CD8-positive, alpha-beta memory T cell (primary cell): ENCODE measurements around the gene F10. TPM values are rescaled to one million over a fixed set of nuclear protein-coding genes. Genes with fewer than 3 reads are reported as not detected.
A peak's percentile ranks its signal among the peaks of the same experiment; 100 is the strongest.

Experiments
- CTCF ChIA-PET: fragments of 350-600 bp; sonication (Branson Sonifier 250); formaldehyde crosslinking; loops from one replicate; lab custom pipeline; 2021; ENCODE audit warnings: antibody characterized with exemption; lab: Charles Lee
- POLR2A ChIA-PET: fragments of 350-600 bp; sonication (Branson Sonifier 250); formaldehyde crosslinking; loops from one replicate; lab custom pipeline; 2021; ENCODE audit warnings: antibody characterized with exemption; lab: Charles Lee
- DNase-seq, 5 donors: peaks; one replicate each; pipeline versions ENCODE4 v3.0.0 to v3.0.0-alpha.2; 2020 to 2022; ENCODE audit warnings: mixed read lengths in 1 of 5
- H3K27ac ChIP-seq: one replicate; pipeline ENCODE4 v1.7.0; 2013; ENCODE audit warnings: low read depth, mild to moderate bottlenecking, low read length, moderate library complexity
- H3K27me3 ChIP-seq: 2 replicates; pipeline ENCODE4 v1.7.0; 2013; ENCODE audit warnings: low read length, mild to moderate bottlenecking; ENCODE audit not compliant: insufficient read depth, poor library complexity, severe bottlenecking
- H3K36me3 ChIP-seq: 2 replicates; pipeline ENCODE4 v1.7.0; 2013; ENCODE audit warnings: mild to moderate bottlenecking, low read length, moderate library complexity; ENCODE audit not compliant: insufficient read depth
- H3K4me1 ChIP-seq: 2 replicates; pipeline ENCODE4 v1.7.0; 2013; ENCODE audit warnings: mild to moderate bottlenecking, low read length, moderate library complexity; ENCODE audit not compliant: insufficient read depth
- H3K4me3 ChIP-seq: 2 replicates; pipeline ENCODE4 v1.7.0; 2013; ENCODE audit warnings: mild to moderate bottlenecking, low read length
- H3K9me3 ChIP-seq: 2 replicates; pipeline ENCODE4 v1.7.0; 2013; ENCODE audit warnings: mild to moderate bottlenecking, low read length
- H3K27ac Mint-ChIP-seq, 8 donors: one replicate each; pipeline ENCODE4 v1.8.0; 2020 to 2021; ENCODE audit warnings: mixed read lengths in 8 of 8, mild to moderate bottlenecking in 6 of 8, inconsistent platforms in 3 of 8, moderate library complexity in 3 of 8
- H3K27me3 Mint-ChIP-seq, 2 donors: one replicate each; pipeline ENCODE4 v1.8.0; 2020 to 2021; ENCODE audit warnings: mixed read lengths in 2 of 2, mild to moderate bottlenecking in 1 of 2, moderate library complexity in 1 of 2
- H3K36me3 Mint-ChIP-seq, 3 donors: one replicate each; pipeline ENCODE4 v1.8.0; 2020 to 2021; ENCODE audit warnings: mixed read lengths in 3 of 3, inconsistent platforms in 1 of 3, mild to moderate bottlenecking in 1 of 3
- H3K4me1 Mint-ChIP-seq, 3 donors: one replicate each; pipeline ENCODE4 v1.8.0; 2020 to 2021; ENCODE audit warnings: mixed read lengths in 3 of 3, inconsistent platforms in 1 of 3, mild to moderate bottlenecking in 1 of 3
- H3K4me3 Mint-ChIP-seq, 7 donors: one replicate each; pipeline ENCODE4 v1.8.0; 2020 to 2021; ENCODE audit warnings: mixed read lengths in 7 of 7, mild to moderate bottlenecking in 6 of 7, moderate library complexity in 4 of 7, inconsistent platforms in 2 of 7
- H3K9me3 Mint-ChIP-seq, 5 donors: one replicate each; pipeline ENCODE4 v1.8.0; 2020 to 2022; ENCODE audit warnings: mixed read lengths in 5 of 5, mild to moderate bottlenecking in 3 of 5, moderate library complexity in 2 of 5, inconsistent platforms in 1 of 5
- polyA plus RNA-seq: library from polyadenylated mRNA; unstranded; fragments of 300-500 nt; fragmentation: Illumina TruSeq; gene quantifications from one replicate; pipeline ENCODE4 v1.2.3, GENCODE V29; 2021
- total RNA-seq, 2 experiments: library from RNA; stranded (reverse); gene quantifications; one replicate each; pipeline ENCODE4 v1.2.3, GENCODE V29; 2021

The F10 gene
- total and polyA plus RNA-seq, 3 experiments from 2014 or later, result not detected

DNA sequence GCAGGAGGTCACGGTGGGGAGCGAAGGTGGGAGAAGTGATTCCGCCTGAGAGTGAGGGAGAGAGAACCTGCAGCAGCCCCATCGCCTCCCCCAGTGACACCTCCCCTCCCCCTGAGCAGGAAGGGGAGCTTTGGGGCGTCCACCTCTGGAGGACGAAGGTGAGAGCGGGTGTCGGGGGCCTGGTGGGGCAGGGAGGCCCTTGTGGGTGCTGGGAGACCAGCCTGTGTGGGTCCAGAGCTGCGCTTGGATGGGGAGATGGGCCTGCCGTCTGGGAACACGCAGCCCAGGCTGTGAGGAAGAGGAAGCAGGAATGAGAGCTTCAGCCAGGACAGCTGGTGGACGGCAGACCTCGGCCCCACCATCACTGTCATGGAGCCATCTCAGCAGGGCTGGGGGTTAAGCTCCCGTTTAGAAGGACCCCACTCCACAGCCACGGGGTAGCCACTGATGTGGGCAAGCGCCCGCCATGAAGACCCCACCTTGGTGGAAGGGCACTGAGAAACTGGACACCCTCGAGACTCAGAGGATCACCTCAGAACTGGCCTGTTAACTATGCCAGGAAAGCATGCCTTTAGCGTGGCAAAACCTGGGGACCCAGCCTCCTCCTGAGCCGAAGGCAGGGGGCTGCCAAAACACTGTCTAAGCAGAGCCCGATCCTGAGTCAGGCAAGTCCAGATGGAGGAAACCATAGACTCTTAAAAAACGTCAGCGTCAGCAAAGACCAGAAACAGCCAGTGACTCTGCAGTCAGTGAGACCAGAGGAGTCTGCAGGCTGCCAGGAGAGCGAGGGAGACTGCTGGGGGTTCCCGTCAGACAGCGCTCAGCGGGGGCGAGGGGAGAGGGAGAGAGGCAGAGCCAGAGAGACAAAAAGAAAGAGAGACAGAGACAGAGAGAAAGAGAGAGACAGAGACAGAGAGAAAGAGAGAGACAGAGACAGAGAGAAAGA is 29.4 kb downstream of the F10 start:
- peaks cover 17 to 22% (median 21%) of the 10 kb centered on the region in 3 donors for H3K4me1 Mint-ChIP-seq
- Histone ChIP-seq H3K36me3 (no peaks in the 10 kb centered on the region), H3K9me3 (no peaks in the 10 kb centered on the region), H3K27me3 (no peaks in the 10 kb centered on the region), H3K4me1 (peaks cover 14% of the 10 kb centered on the region), H3K27ac (no peak overlapping the region), H3K4me3 (peak overlapping the region; percentile 66)
- H3K36me3 Mint-ChIP-seq, result no peaks in the 10 kb centered on the region
- peak in 2 of 5 donors; percentile 11 to 17 for DNase-seq
- CTCF ChIA-PET, result no interaction called here
- peaks cover 2% of the 10 kb centered on the region in 2 donors for H3K27me3 Mint-ChIP-seq
- peaks cover 0 to 7% (median 0%) of the 10 kb centered on the region in 5 donors for H3K9me3 Mint-ChIP-seq
- peak overlapping the region in 7 of 8 donors; percentile 38 to 85 (median 59) for H3K27ac Mint-ChIP-seq
- POLR2A ChIA-PET, result no interaction called here
- peak overlapping the region; percentile 81 to 88 (median 84) for H3K4me3 Mint-ChIP-seq

- POLR2A ChIA-PET, result interaction anchor here (1.3 kb wide), 1 partner anchor 57 kb away, joined by 10 read pairs; the partner anchor contains the start of gene CUL4A
- Mint-ChIP-seq H3K4me1 (peaks cover 17 to 27% (median 22%) of the 10 kb centered on the region in 3 donors), H3K9me3 (peaks cover 0 to 7% (median 0%) of the 10 kb centered on the region in 5 donors)
These were observed 30.0 kb downstream of the F10 start for GRCh38 chr13:113152691-113152983.

DNA sequence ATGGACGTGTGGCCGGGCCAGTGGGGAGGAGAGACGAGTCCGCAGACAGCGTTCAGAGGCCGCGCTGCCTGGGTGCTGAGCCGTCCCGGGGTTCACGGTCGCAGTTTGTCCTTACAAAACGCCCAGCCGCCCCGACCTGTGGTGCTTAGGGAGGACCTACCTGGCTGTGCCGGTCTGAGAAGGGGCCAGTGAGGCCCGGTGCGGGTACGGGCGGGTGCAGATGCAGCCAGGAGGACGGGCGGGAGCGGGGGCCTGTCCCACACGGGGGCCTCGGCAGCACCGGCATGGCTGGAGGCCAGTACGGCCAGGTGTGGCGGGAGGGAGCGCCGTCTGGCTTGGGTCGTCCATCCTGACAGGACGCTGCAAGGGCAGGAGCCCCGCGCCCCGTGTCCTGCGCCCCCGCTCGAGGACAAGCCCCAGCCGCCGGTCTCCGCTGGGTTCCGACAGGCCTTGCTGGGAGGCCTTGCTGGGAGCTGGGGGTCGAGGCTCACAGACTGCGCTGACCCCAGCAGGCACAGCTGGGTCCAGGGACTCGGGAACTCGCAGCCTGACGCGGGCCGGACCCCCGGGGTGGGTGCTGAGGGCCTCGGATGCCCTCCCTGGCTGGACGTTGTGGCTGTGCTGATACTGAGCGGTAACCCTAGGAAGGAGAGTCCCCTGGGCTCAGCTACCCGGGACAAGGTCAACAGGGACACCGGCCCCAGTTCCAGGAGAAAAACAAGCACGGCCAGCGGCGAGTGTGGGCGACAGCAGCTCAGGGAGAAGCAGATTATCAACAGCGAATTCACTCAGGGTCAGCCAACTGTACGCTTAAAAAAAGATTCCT is 30.6 kb downstream of the F10 start:
- Mint-ChIP-seq H3K27me3 (peaks cover 0 to 1% of the 10 kb centered on the region in 2 donors), H3K4me1 (peaks cover 17 to 27% (median 22%) of the 10 kb centered on the region in 3 donors), H3K9me3 (peaks cover 0 to 7% (median 0%) of the 10 kb centered on the region in 5 donors), H3K27ac (peak overlapping the region; percentile 48 to 97 (median 91)), H3K4me3 (peak overlapping the region; percentile 83 to 93 (median 85)), H3K36me3 (no peaks in the 10 kb centered on the region)
- Histone ChIP-seq H3K36me3 (no peaks in the 10 kb centered on the region), H3K4me3 (peak overlapping the region; percentile 66), H3K4me1 (peaks cover 14% of the 10 kb centered on the region), H3K27me3 (no peaks in the 10 kb centered on the region), H3K27ac (peak overlapping the region; percentile 14), H3K9me3 (no peaks in the 10 kb centered on the region)
- CTCF ChIA-PET, result no interaction called here
- DNase-seq, result peak in 2 of 5 donors; percentile 15 to 23
- POLR2A ChIA-PET, result interaction anchor here (0.7 to 1.3 kb wide), 2 partner anchors 23 to 57 kb away, joined by 3 to 10 read pairs; partner anchors contain the start of gene CUL4A

More at GRCh38 chr13:113152691-113152983, 30.0 kb downstream of the F10 start:
- H3K4me1 ChIP-seq, result peaks cover 14% of the 10 kb centered on the region
- Mint-ChIP-seq H3K36me3 (no peaks in the 10 kb centered on the region), H3K27me3 (peaks cover 0 to 1% of the 10 kb centered on the region in 2 donors), H3K4me3 (peak overlapping the region; percentile 81 to 88 (median 84)), H3K27ac (peak overlapping the region in 7 of 8 donors; percentile 39 to 94 (median 76))
- H3K27ac ChIP-seq, result no peak overlapping the region
- no peaks in the 10 kb centered on the region for H3K27me3 ChIP-seq
- no peaks in the 10 kb centered on the region for H3K9me3 ChIP-seq
- peak overlapping the region; percentile 66 for H3K4me3 ChIP-seq
- no peak for DNase-seq
- CTCF ChIA-PET, result no interaction called here
- H3K36me3 ChIP-seq, result no peaks in the 10 kb centered on the region

DNA sequence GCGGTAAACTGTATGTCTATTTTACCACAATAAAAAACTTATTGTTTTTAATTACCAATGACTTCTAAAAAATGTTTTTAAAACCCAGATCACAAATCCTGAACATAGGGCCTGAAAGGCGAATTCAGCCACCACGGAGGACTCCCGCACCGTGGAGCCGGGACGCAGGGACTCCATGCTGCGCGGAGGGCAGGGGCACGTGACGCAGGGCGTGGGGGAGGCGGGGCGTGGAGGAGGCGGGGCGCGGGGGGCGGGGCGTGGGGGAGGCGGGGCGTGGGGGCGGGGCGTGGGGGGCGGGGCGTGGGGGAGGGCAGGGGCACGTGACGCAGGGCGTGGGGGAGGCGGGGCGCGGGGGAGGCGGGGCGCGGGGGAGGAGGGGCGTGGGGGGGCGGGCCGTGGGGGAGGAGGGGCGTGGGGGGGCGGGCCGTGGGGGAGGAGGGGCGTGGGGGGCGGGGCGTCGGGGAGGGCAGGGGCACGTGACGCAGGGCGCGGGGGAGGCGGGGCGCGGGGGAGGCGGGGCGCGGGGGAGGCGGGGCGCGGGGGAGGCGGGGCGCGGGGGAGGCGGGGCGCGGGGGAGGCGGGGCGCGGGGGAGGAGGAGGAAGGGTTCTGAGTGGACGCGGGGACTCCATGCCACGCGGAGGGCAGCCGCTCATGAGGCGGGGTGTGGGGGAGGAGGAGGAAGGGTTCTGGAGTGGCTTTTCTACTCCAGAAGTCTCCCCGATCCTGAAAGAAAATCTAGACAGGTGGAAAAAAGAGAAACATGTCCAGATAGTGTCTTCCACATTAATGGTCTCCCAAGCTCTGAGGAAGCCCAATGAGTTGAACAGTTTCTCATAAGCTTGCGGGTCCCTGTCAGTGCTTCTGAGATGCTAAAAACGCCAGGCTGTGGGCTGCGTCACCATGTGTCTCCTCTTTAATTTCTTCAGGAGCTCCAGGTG is 31.5 kb downstream of the F10 start:
- Mint-ChIP-seq H3K4me3 (peak overlapping the region; percentile 77 to 93 (median 84)), H3K36me3 (no peaks in the 10 kb centered on the region), H3K4me1 (peaks cover 17 to 27% (median 22%) of the 10 kb centered on the region in 3 donors), H3K27ac (peak overlapping the region; percentile 68 to 97 (median 92)), H3K9me3 (peaks cover 0 to 7% (median 0%) of the 10 kb centered on the region in 5 donors), H3K27me3 (peaks cover 0 to 1% of the 10 kb centered on the region in 2 donors)
- Histone ChIP-seq H3K27ac (peak overlapping the region; percentile 14), H3K4me3 (peak overlapping the region; percentile 66), H3K36me3 (no peaks in the 10 kb centered on the region), H3K27me3 (no peaks in the 10 kb centered on the region), H3K4me1 (peaks cover 14% of the 10 kb centered on the region), H3K9me3 (no peaks in the 10 kb centered on the region)
- DNase-seq, result peak; percentile 70 to 87 (median 72)
- ChIA-PET CTCF (no interaction called here), POLR2A (interaction anchor here (0.7 to 1.3 kb wide), 4 partner anchors 11 to 56 kb away, joined by 3 to 10 read pairs (median 4); partner anchors contain the start of gene CUL4A)

DNA sequence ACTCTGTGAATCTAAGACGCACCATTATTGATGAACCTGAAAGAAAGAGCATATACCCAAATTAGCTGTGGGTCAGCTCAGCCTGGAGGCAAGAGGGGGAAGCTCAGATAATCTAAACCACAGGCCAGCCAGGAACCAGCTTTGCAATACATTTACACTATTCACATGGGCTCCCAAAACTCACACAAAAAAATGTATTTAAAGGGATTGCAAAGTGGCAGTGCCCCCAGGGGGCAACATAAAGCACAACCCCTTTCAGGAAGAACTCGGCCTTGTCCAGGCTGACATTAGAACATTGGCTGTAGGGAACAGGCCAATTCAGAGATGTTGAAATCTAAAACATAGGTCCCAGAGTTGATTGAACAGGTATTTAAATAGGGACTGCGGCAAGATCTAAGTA is 32.6 kb downstream of the F10 start:
- CTCF ChIA-PET, result no interaction called here
- H3K4me3 Mint-ChIP-seq, result peak overlapping the region in 4 of 7 donors; percentile 23 to 73 (median 64)
- H3K4me3 ChIP-seq, result no peak overlapping the region
- H3K27ac ChIP-seq, result no peak overlapping the region
- H3K9me3 ChIP-seq, result no peaks in the 10 kb centered on the region
- H3K27me3 Mint-ChIP-seq, result peaks cover 0 to 1% of the 10 kb centered on the region in 2 donors
- POLR2A ChIA-PET, result interaction anchor here (0.8 kb wide), 1 partner anchor 10 kb away, joined by 4 read pairs; no protein-coding TSS in a partner anchor
- no peak for DNase-seq
- H3K4me1 Mint-ChIP-seq, result peaks cover 17 to 32% (median 25%) of the 10 kb centered on the region in 3 donors
- peak overlapping the region; percentile 64 to 95 (median 88) for H3K27ac Mint-ChIP-seq
- peaks cover 0 to 7% (median 0%) of the 10 kb centered on the region in 5 donors for H3K9me3 Mint-ChIP-seq
- no peaks in the 10 kb centered on the region for H3K36me3 ChIP-seq
- H3K4me1 ChIP-seq, result peaks cover 14% of the 10 kb centered on the region
- no peaks in the 10 kb centered on the region for H3K27me3 ChIP-seq
- no peaks in the 10 kb centered on the region for H3K36me3 Mint-ChIP-seq

DNA sequence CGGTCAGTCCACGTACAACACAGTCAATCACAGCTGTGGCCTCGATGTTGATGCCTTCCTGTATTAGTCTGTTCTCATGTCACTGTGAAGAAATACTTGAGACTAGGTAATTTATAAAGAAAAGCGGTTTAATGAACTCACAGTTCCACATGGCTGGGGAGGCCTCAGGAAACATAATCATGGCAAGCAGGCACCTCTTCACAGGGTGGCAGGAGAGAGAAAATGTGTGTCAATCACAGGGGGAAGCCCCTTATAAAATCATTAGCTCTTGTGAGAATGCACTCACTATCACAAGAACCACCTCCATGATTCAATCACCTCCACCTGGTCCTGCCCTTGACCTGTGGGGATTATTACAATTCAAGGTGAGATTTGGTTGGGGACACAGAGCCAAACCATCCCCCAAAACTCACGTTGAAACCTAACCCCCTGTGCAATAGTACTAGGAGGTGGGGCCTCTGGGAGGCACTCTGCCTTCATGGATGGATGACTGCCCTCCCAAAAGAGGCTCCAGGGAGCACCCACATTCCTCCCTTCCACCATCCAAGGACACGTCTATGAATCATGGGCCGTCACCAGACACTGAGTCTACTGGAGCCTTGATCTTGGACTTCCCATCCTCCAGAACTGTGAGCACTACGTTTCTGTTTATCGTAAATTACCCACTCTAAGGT is 33.5 kb downstream of the F10 start:
- H3K36me3 Mint-ChIP-seq, result no peaks in the 10 kb centered on the region
- POLR2A ChIA-PET, result no interaction called here

More for the DNA sequence above, 33.5 kb downstream of the F10 start:
- Histone ChIP-seq H3K4me3 (no peak overlapping the region), H3K27ac (no peak overlapping the region), H3K36me3 (no peaks in the 10 kb centered on the region), H3K4me1 (peaks cover 22% of the 10 kb centered on the region), H3K9me3 (no peaks in the 10 kb centered on the region), H3K27me3 (no peaks in the 10 kb centered on the region)
- Mint-ChIP-seq H3K4me1 (peaks cover 20 to 41% (median 34%) of the 10 kb centered on the region in 3 donors), H3K27ac (peak overlapping the region in 2 of 8 donors; percentile 38 to 93), H3K4me3 (peak overlapping the region in 1 of 7 donors; percentile 34), H3K9me3 (peaks cover 0 to 7% (median 0%) of the 10 kb centered on the region in 5 donors), H3K27me3 (peaks cover 0 to 1% of the 10 kb centered on the region in 2 donors)
- CTCF ChIA-PET, result no interaction called here
- no peak for DNase-seq
